SK-N-MC (cell line): Measurements from ENCODE around the gene TPPP.

Experiments
- EZH2 ChIP-seq: fragments of 200-600 bp; sonication (generic); IDR thresholded peaks from one replicate; pipeline ENCODE4 v1.6.1; 2017; ENCODE audit warnings: antibody characterized with exemption
- FOXP2 ChIP-seq: optimal IDR thresholded peaks from 2 replicates; pipeline ENCODE3; 2011; ENCODE audit warnings: mild to moderate bottlenecking, moderate library complexity; ENCODE audit not compliant: insufficient read depth; ENCODE audit errors: extremely low read length, control extremely low read depth
- POLR2AphosphoS5 ChIP-seq: IDR thresholded peaks from 2 replicates; pipeline ENCODE4 v1.6.1; 2012; ENCODE audit warnings: mild to moderate bottlenecking, low read depth, low read length, borderline replicate concordance

- TF ChIP-seq EZH2 (no peak), POLR2AphosphoS5 (no peak), FOXP2 (no peak)
These were observed 29.5 kb downstream of the TPPP start for GRCh38 chr5:663436-664342.
